ENCODE results near the gene LAMC2. TPM values are rescaled to one million over a fixed set of nuclear protein-coding genes. Genes with fewer than 3 reads are reported as not detected.
A peak's percentile ranks its signal among the peaks of the same experiment; 100 is the strongest.

Gene LAMC2
- total RNA-seq, 2 donors from 2014 or later, result not detected

GRCh38 chr1:183227422-183228346 is 41.6 kb downstream of the LAMC2 start:
- Mint-ChIP-seq H3K4me1 (ENCODE audit: low read depth in 2 of 2) (peaks cover 6 to 7% of the 10 kb centered on the region in 2 donors), H3K36me3 (no peaks in the 10 kb centered on the region), H3K9me3 (no peaks in the 10 kb centered on the region), H3K27me3 (peaks cover 0 to 6% of the 10 kb centered on the region in 2 donors), H3K27ac (no peak overlapping the region), H3K4me3 (no peak overlapping the region)
- peak in 1 of 2 donors; percentile 8 for ATAC-seq
- DNase-seq (ENCODE audit: low spot score), result no peak

- peaks cover 6 to 7% of the 10 kb centered on the region in 2 donors for H3K4me1 Mint-ChIP-seq (ENCODE audit: low read depth in 2 of 2)
- no peak overlapping the region for H3K27ac Mint-ChIP-seq
- H3K9me3 Mint-ChIP-seq, result no peaks in the 10 kb centered on the region
- H3K36me3 Mint-ChIP-seq, result no peaks in the 10 kb centered on the region
- ATAC-seq, result no peak
- DNase-seq (ENCODE audit: low spot score), result no peak
- no peak overlapping the region for H3K4me3 Mint-ChIP-seq
- peaks cover 7 to 10% of the 10 kb centered on the region in 2 donors for H3K27me3 Mint-ChIP-seq
Observed at GRCh38 chr1:183228347-183229220, 42.5 kb downstream of the LAMC2 start.

- H3K4me1 Mint-ChIP-seq (ENCODE audit: low read depth in 2 of 2), result peaks cover 6 to 7% of the 10 kb centered on the region in 2 donors
- DNase-seq (ENCODE audit: low spot score) (no peak), ATAC-seq (no peak)
- H3K9me3 Mint-ChIP-seq, result no peaks in the 10 kb centered on the region
- H3K27me3 Mint-ChIP-seq, result peaks cover 11 to 14% of the 10 kb centered on the region in 2 donors
- no peaks in the 10 kb centered on the region for H3K36me3 Mint-ChIP-seq
- H3K4me3 Mint-ChIP-seq, result no peak overlapping the region
- H3K27ac Mint-ChIP-seq, result no peak overlapping the region
Observed at GRCh38 chr1:183230413-183230812, 44.3 kb downstream of the LAMC2 start.

GRCh38 chr1:183231545-183231944 is 45.5 kb downstream of the LAMC2 start:
- Mint-ChIP-seq H3K27me3 (peaks cover 14 to 15% of the 10 kb centered on the region in 2 donors), H3K27ac (no peak overlapping the region), H3K4me1 (ENCODE audit: low read depth in 2 of 2) (peaks cover 6 to 7% of the 10 kb centered on the region in 2 donors), H3K4me3 (no peak overlapping the region), H3K36me3 (no peaks in the 10 kb centered on the region), H3K9me3 (no peaks in the 10 kb centered on the region)
- DNase-seq (ENCODE audit: low spot score) (no peak), ATAC-seq (no peak)

GRCh38 chr1:183233113-183233512 is 47.0 kb downstream of the LAMC2 start:
- ATAC-seq, result no peak
- no peaks in the 10 kb centered on the region for H3K4me1 Mint-ChIP-seq (ENCODE audit: low read depth in 2 of 2)
- no peak for DNase-seq (ENCODE audit: low spot score)
- H3K27me3 Mint-ChIP-seq, result peaks cover 10 to 14% of the 10 kb centered on the region in 2 donors
- H3K9me3 Mint-ChIP-seq, result no peaks in the 10 kb centered on the region
- no peak overlapping the region for H3K4me3 Mint-ChIP-seq
- H3K27ac Mint-ChIP-seq, result no peak overlapping the region
- H3K36me3 Mint-ChIP-seq, result no peaks in the 10 kb centered on the region

- no peaks in the 10 kb centered on the region for H3K4me1 Mint-ChIP-seq (ENCODE audit: low read depth in 2 of 2)
- no peaks in the 10 kb centered on the region for H3K36me3 Mint-ChIP-seq
- peaks cover 10 to 14% of the 10 kb centered on the region in 2 donors for H3K27me3 Mint-ChIP-seq
- DNase-seq (ENCODE audit: low spot score) (no peak), ATAC-seq (no peak)
- no peak overlapping the region for H3K4me3 Mint-ChIP-seq
- H3K27ac Mint-ChIP-seq, result no peak overlapping the region
- no peaks in the 10 kb centered on the region for H3K9me3 Mint-ChIP-seq
Observed at GRCh38 chr1:183234660-183235476, 48.8 kb downstream of the LAMC2 start.

- Mint-ChIP-seq H3K27me3 (peaks cover 10 to 17% of the 10 kb centered on the region in 2 donors), H3K36me3 (no peaks in the 10 kb centered on the region), H3K27ac (no peak overlapping the region), H3K4me1 (ENCODE audit: low read depth in 2 of 2) (no peaks in the 10 kb centered on the region), H3K4me3 (no peak overlapping the region), H3K9me3 (no peaks in the 10 kb centered on the region)
- DNase-seq (ENCODE audit: low spot score), result no peak
- ATAC-seq, result no peak
Observed at GRCh38 chr1:183235503-183235902, 49.4 kb downstream of the LAMC2 start.

- no peak for ATAC-seq
- no peaks in the 10 kb centered on the region for H3K9me3 Mint-ChIP-seq
- no peak for DNase-seq (ENCODE audit: low spot score)
- H3K27me3 Mint-ChIP-seq, result peaks cover 10 to 23% of the 10 kb centered on the region in 2 donors
- H3K27ac Mint-ChIP-seq, result no peak overlapping the region
- no peak overlapping the region for H3K4me3 Mint-ChIP-seq
- no peaks in the 10 kb centered on the region for H3K36me3 Mint-ChIP-seq
- H3K4me1 Mint-ChIP-seq (ENCODE audit: low read depth in 2 of 2), result no peaks in the 10 kb centered on the region
Observed at GRCh38 chr1:183236158-183236725, 50.2 kb downstream of the LAMC2 start.

- ATAC-seq (no peak), DNase-seq (ENCODE audit: low spot score) (no peak)
- no peaks in the 10 kb centered on the region for H3K4me1 Mint-ChIP-seq (ENCODE audit: low read depth in 2 of 2)
- no peak overlapping the region for H3K4me3 Mint-ChIP-seq
- H3K27ac Mint-ChIP-seq, result no peak overlapping the region
- H3K9me3 Mint-ChIP-seq, result no peaks in the 10 kb centered on the region
- no peaks in the 10 kb centered on the region for H3K36me3 Mint-ChIP-seq
- peaks cover 13 to 29% of the 10 kb centered on the region in 2 donors for H3K27me3 Mint-ChIP-seq
Observed at GRCh38 chr1:183237046-183237445, 51.0 kb downstream of the LAMC2 start.

GRCh38 chr1:183238071-183238470 is 52.0 kb downstream of the LAMC2 start:
- Mint-ChIP-seq H3K36me3 (no peaks in the 10 kb centered on the region), H3K4me3 (no peak overlapping the region), H3K27me3 (peaks cover 11 to 25% of the 10 kb centered on the region in 2 donors), H3K9me3 (no peaks in the 10 kb centered on the region), H3K4me1 (ENCODE audit: low read depth in 2 of 2) (no peaks in the 10 kb centered on the region), H3K27ac (no peak overlapping the region)
- DNase-seq (ENCODE audit: low spot score), result no peak
- no peak for ATAC-seq

- DNase-seq (ENCODE audit: low spot score) (no peak), ATAC-seq (no peak)
- no peaks in the 10 kb centered on the region for H3K4me1 Mint-ChIP-seq (ENCODE audit: low read depth in 2 of 2)
- no peaks in the 10 kb centered on the region for H3K36me3 Mint-ChIP-seq
- H3K4me3 Mint-ChIP-seq, result no peak overlapping the region
- peaks cover 8 to 22% of the 10 kb centered on the region in 2 donors for H3K27me3 Mint-ChIP-seq
- H3K9me3 Mint-ChIP-seq, result no peaks in the 10 kb centered on the region
- no peak overlapping the region for H3K27ac Mint-ChIP-seq
Observed at GRCh38 chr1:183239220-183239742, 53.2 kb downstream of the LAMC2 start.

- ATAC-seq (no peak), DNase-seq (ENCODE audit: low spot score) (no peak)
- no peaks in the 10 kb centered on the region for H3K9me3 Mint-ChIP-seq
- H3K36me3 Mint-ChIP-seq, result no peaks in the 10 kb centered on the region
- peaks cover 8 to 22% of the 10 kb centered on the region in 2 donors for H3K27me3 Mint-ChIP-seq
- H3K4me1 Mint-ChIP-seq (ENCODE audit: low read depth in 2 of 2), result no peaks in the 10 kb centered on the region
- H3K4me3 Mint-ChIP-seq, result no peak overlapping the region
- H3K27ac Mint-ChIP-seq, result no peak overlapping the region
Observed at GRCh38 chr1:183239793-183240525, 53.9 kb downstream of the LAMC2 start.
